ENCODE results near the gene GOLGA5. TPM values are rescaled to one million over a fixed set of nuclear protein-coding genes. Genes with fewer than 3 reads are reported as not detected.
"Not testable (repeated sequence)": the region's sequence is repeated elsewhere in the genome, so short reads cannot be mapped to it uniquely, and the experiment has no call there.

The GOLGA5 gene
- total RNA-seq, 1 experiment from 2014 or later, result 28.1 TPM

DNA sequence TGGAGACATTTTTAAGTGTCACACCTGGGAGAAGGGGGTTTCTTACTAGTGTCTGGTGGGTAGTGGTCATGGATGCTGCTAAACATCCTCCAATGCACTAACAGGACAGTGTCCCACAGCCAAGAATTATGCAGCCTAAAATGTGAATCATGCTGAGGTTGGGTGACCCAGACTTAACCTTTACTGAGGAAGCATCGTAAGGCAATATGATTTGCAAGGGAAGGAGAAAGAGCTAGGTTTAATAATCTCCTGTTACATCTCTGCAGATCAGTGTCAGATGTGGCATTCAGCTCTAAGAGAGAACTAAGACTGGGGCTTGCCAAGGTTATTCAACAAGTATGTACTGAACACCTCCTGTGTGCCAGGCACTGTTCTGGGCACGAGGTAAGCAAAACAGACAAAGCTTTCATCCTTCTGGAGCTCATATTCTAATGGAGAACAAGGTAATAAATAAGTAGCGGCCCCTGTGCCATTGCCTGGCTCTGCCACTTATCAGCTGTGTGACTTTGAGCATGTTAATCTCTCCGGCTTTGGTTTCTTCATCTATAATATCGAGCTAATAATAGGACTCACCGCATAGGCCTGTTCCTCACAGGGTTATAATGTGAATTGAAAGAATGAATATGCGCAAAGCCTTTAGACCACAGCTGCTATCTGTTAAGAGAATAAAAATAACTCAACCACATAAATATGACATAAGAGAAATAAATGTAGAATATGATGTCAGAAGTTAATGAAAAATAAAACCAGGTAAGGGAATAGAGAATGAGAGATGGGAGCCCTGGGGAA is 13.5 kb upstream of the GOLGA5 start:
- peak; percentile 7 for DNase-seq (ENCODE audit: low spot score)

DNA sequence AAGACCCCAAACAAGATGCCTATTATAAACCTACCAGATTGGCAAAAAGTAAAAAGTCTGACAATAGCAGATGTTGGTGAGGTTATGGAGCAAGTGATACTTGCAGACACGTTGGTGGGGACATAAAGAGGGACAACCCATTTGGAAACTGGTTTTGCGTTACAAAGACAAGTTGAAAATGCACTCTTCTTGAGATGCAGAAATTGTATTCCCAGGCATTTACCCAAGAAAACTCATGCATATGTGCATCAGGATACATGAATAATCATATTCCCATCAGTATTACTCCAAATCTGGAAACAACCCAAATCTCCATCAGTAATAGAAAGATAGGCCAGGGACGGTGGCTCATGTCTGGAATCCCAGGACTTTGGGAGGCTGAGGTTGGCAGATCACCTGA is 12.8 kb upstream of the GOLGA5 start:
- DNase-seq (ENCODE audit: low spot score), result no peak

DNA sequence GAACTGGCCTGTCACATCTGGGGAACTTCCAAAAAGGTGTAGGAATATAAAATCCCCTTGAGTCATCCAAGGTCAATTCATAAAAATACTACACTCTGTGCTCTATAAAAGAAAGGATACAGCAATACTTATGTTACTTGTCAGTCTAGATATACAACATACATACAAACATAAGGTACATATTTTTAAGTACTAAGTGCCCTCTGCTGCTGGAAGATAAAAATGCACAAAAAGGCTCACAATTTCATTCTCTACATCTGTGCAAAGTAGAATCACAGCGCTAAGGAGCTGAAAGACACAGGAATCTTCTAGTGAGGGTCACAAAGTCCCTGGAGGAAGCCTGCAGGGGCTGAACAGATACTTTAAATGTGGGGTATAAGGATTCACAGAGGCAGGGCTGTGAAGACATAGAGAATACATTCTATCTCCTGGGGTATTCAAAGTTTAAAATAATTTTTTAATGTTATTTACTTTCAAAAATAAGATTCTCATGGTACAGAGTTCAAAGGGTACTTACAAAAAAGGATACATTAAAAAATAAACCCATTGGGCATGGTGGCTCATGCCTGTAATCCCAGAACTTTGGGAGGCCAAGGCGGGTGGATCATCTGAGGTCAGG is 10.2 kb upstream of the GOLGA5 start:
- peak; percentile 33 for DNase-seq (ENCODE audit: low spot score)

DNA sequence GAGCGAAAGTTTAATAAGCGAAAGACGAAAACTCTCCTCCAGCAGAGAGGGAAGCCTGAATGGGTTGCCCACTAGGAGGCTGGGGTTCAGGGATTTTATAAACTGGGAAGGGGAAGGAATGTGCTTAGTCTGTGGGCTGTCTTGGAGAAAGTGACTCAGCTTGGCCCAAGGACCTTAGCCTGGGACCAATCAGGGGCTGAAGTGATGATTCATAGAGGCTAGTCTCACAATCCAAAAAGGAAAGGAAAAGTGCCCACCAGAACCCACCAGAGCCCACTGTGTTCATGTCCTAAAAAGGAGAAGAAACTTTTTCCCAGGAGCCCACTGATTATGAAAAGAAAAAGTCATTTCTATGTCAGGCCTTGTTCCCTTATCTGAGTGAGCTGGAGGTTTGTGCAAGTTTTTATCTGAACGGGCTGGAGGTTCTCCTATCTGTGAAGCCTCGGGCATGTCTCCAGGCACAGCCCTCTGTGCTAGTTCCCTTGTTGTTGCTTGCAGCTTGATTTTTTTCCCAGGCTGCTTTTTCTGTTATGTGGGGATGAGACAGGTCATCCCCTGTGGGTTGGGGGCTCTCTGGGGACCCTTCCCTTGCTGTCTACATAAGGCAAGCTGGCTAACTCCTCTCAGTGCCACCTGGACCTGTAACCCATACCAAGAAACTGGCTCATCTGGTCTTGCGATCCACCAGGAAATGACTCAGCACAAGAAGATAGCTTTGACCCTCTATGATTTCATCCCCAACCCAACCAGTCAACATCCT is 8.3 kb upstream of the GOLGA5 start:
- DNase-seq (ENCODE audit: low spot score), result peak; percentile 41

DNA sequence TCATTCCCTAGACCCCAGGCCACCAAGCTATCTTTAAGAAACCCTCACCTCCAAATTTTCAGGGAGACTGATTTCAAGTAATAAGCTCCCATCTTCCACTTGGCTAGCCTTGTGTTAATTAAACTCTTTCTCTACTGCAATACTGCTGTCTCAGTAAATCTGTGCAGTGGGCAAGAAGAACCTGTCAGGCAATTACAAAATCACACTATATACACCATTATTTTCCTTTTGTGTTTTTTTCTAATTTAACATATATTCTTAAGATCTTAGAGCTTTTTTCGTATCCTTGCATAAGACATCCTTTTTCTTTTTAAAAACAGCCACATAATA is 7.7 kb upstream of the GOLGA5 start:
- no peak for DNase-seq (ENCODE audit: low spot score)

DNA sequence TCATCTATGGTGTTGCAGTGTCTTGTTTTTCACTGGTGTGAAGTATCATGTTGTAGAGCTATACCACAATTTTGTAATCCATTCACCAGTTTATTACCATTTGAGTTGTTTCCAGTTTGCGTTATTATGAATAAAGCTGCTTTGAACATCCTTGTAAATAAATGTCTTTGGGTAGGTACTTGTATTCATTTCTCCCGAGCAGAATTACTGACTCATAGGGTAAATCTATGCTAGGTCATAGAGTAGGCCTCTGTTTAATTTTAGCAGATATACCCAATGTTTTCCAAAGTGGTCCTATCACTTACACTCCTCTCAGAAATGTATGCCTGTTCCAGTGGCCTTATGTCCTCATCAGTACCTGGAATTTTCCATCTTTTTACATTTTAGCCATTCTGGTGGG is 6.6 kb upstream of the GOLGA5 start:
- DNase-seq (ENCODE audit: low spot score), result no peak

DNA sequence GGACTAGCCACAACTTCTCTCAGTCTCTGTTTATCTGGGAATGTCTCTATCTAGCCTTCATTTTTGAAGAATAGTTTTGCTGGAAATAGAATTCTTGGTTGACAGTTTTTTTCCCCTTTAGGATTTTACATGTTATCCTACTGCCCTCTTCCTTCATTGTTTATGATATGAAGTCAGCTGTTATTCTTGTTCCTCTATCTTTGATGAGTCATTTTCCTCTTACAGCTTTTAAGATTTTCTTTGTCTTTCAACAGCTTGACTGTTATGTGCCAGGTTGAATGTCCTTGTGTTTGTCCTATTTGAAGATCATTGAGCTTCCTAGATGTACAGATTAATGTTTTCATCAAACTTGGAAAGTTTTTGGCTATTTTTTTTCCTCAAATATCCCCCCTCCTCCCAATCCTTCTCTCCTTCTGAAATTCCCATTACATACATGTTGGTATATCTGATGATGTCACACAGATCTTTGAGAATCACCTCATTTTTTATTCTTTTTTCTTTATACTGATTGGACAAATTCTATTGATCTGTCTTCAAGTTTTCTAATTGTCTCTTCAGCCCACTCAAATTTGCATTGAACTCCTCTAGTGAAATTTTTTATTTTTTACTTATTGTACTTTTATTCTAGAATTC is 4.5 kb upstream of the GOLGA5 start:
- no peak for DNase-seq (ENCODE audit: low spot score)

DNA sequence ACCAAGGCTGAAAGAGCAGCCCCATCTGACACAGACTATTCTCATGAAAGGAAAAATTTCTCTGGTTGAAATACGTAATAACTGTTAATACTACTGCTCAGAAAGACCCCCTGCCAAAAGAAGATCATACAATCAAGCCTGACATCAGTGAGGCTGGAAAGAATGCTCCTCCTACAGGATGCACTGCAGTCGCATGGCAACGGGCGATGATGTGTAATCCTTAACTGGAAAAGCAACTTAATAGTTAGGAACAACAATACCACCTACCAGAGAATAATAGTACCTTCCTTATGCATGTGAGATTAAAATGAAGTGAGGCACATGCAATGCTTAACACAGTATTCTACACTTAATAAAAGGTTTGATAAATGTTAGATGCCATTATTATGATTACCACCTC is 1.2 kb upstream of the GOLGA5 start:
- no peak for DNase-seq (ENCODE audit: low spot score)

DNA sequence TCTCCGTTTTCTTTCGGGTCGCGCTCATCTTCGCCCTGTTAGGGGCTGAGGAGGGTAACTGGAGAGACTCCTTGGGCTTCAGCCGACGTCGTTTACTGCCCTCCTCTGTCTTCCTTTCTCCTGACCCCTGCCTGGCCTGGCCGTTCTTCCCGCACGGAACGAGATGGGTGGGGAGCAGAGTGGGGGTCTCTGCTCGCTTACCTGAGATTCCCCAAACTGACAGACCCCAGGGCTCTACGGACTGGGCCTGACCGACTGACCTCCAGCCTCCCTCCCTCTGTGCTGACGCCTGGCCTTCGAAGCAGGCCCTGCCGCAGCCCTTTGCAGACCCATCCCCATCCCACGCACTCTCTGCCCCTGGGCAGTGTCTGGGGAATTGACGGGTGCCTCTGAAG is 439 bp downstream of the GOLGA5 start:
- no peak for DNase-seq (ENCODE audit: low spot score)

DNA sequence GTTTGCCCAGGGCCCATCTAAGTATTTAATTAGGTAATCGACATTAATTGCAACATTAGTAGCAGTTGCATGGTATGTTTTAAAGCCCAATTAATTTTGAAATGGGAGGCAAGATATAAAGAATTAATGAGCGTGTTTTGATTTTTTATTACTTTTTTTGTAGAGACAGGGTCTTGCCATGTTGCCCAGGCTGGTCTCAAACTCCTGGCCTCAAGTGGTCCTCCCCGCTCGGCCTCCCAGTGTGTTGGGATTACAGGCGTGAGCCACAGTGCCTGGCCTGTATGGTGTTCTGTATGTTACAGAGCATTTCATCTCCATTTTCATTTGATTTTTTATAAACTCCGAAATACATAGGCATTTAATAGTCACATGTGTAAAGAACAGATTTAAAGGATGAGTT is 856 bp downstream of the GOLGA5 start:
- no peak for DNase-seq (ENCODE audit: low spot score)

DNA sequence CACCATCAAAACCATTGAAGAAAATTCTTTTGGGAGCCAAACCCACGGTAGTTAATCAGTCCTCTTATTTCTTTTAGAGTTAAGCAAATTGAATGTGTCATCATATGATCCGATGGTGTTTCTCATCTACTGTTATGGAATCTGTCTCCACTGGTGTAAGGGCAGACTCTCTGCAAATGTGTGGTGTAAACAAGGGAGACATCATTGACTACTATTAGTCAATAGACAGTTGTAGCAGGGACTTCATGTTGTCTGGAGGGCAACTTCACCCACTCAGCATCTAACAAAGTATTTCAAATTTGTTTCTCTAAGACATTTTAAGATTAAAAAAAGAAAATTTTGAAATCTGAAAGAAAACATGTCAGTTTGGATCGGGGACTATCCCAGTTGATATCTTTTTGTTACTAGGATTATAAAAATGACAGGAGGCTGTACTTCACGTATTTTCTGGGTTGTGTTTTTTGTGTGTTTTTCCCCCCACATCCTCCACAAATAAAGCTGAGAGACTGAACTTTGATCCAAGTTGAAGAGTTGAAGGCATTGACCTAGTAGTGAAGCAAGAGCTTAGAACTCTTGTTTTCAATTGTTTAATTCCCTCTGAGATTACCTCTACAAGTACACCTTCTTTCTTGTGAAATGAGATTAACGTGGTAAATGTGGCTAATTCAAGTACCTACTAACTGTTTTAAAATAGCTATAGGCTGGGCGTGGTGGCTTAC is 4.0 kb downstream of the GOLGA5 start:
- no peak for DNase-seq (ENCODE audit: low spot score)

DNA sequence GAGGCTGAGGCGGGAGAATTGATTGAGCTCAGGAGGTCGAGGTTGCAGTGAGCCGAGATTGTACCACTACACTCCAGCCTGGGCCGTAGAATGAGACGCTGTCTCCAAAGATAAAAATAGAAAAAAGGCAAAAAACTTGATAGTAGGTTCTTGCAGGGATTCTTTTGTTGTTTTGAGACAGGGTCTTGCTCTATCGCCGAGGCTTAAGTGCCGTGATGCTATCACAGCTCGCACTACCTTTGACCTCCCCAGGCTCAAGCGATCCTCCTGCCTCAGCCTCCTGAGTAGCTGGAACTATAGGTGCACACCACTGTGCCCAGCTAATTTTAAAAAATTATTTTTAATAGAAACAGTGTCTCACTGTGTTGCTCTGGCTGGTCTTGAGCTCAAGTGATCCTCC is 4.7 kb downstream of the GOLGA5 start:
- no peak for DNase-seq (ENCODE audit: low spot score)

DNA sequence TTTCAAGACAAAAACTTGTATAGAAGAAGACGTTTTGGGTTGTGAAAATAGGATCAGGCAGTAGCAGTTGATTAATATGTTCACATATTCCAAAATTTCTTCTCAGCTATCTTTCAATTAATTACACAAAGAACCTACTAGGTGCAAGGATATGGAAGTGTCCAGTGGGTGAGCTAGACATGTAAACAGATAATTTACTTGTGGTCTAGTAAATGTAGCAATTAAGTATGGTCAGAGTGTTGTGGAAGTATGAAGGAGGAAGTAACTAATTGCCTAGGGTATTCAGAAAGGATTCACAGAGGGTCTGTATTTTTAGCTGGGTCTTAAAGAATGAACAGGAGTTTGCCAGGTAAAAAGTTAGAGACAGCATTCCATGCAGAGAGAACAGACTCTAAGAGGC is 5.9 kb downstream of the GOLGA5 start:
- DNase-seq (ENCODE audit: low spot score), result no peak

DNA sequence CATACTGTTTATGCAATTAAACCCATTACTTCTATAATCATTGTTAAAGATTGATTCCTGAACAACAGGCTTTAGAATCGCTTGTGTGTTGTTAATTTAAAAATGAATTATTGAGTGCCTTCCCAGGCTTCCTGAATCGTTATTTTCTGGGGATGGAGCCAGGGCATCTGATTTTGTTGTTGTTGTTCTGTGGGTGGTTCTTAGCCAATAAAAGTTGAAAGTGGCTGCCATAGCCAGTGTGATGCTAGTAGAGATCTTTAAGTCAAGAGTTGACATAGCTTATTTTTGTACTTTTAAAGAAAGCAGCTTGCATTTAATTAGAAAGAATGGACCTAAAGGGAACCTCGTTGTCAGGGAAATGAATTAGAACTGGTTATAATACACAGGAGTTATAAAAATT is 6.4 kb downstream of the GOLGA5 start:
- no peak for DNase-seq (ENCODE audit: low spot score)

DNA sequence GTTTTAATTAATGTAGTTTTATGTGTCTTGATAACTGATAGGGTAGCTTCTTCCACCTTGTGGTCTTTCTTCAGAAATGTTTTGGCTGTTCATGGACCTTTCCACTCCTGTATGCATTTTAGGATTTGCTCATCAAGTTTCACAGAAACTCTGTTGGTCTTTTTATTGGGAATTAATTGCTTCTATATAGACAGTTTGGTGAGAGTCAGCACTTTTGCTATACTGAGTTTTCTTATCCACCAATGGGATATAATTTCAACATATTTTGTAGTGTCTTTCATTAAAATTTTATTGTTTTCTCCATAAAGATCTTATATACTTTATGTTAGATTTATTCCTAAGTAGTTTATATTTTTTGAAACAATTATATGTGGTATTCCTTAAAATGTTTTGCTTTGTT is 7.8 kb downstream of the GOLGA5 start:
- no peak for DNase-seq (ENCODE audit: low spot score)

DNA sequence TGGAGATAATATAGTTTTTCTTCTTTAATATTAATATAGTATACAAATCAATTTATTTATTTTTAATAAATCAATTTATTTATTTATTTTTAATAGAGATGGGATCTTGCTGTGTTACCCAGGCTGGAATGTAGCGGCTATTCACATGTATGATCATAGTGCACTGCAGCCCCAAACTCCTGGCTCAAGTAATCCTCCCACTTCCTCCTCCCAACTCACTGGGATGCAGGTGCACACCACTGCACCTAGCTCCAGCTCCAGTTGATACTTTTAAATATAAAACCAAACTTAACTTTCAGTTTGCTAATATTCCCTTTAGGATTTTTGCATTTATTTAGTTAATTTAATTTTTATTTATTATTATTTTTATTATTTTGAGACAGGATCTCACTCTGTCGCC is 8.6 kb downstream of the GOLGA5 start:
- no peak for DNase-seq (ENCODE audit: low spot score)

DNA sequence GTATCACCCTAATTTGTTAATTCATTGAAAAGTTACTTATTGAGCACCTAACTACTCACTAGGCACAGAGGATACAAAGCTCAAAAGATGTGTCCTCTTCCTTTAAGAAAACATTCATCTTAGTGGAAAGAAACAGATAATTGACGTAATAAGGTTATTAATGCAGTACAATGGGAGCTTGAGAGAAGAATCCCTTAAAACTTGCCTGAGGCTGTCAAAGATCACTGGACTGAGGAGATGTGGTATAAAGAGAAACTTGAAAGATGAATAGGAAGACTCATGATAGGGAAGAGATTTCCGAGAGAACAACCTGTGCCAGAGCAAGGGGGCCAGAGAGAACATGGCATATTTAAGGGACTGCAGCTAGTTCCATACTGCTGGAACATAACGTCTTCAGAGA is 19.1 kb downstream of the GOLGA5 start:
- DNase-seq (ENCODE audit: low spot score), result no peak

DNA sequence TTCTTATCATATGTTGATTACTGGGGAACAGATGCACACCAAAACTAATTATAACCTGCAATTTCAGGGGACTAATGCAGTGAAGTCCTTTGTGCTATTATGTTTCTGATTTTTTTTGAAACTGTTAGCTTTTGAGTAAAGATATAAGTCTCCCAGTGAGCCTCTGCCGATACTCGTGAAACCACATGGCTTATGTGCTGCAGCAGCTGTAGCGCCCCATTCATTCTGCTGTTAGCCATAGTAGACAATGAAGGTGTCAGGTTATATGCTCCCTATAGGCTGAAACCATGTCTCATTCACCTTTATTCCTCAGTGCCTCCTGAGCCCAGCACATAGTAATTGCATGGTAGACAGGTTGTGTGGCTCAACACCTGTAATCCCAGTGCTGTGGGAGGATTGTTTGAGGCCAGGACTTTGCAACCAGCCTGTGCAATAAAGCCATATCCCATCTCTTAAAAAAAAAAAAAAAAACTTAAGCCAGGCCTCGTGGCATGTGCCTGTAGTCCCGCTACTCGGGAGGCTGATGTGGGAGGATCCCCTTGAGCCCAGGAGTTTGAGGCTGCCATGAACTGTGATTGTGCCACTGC is 25.0 kb downstream of the GOLGA5 start:
- no peak for DNase-seq (ENCODE audit: low spot score)

DNA sequence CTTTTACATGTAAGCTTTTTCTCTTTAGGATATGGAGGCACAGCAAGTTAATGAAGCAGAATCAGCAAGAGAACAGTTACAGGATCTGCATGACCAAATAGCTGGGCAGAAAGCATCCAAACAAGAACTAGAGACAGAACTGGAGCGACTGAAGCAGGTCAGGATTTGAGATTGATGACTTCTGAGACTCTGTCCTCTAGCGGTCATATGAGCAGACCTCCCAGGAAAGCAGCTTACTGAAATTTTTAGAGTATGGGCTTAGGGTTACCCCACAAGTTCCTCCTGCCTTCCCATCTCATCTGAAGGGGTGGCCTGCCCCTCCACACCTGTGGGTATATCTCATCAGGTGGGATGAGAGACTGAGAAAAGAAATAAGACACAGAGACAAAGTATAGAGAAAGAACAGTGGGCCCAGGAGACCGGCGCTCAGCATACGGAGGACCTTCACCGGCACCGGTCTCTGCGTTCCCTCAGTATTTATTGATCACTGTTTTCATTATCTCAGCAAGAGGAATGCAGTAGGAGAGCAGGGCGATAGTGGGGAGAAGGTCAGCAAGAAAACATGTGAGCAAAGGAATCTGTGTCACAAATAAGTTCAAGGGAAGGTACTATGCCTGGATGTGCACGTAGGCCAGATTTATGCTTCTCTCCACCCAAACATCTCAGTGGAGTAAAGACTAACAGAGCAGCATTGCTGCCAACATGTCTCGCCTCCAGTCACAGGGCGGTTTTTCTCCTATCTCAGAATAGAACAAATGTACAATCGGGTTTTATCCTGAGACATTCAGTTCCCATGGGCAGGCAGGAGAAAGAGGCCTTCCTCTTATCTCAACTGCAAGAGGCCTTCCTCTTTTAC is 25.8 kb downstream of the GOLGA5 start:
- not testable (repeated sequence) for DNase-seq (ENCODE audit: low spot score)

DNA sequence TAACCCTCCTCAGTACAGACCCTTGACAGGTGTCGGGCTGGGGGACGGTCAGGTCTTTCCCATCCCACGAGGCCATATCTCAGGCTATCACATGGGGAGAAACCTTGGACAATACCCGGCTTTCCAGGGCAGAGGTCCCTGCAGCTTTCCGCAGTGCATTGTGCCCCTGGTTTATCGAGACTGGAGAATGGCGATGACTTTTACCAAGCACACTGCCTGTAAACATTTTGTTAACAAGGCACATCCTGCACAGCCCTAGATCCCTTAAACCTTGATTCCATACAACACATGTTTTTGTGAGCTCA is 26.4 kb downstream of the GOLGA5 start:
- DNase-seq (ENCODE audit: low spot score), result not testable (repeated sequence)

DNA sequence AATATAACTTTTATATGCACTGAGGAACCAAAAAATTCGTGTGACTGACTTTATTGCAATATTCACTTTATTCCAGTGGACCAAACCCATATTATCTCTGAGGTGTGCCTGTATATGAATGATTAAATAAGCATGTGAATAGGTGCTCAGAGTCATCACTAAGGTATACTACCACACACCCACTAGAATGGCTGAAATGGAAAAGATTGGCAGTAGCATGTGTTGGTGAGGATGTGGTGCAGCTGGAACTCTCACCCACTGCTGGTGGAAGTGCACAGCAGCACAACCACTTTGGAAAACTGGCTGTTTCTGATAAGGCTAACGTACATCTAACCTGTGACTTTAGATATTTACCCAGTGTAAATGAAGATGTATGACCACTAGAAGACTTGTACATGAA is 36.8 kb downstream of the GOLGA5 start:
- no peak for DNase-seq (ENCODE audit: low spot score)
